H1 (cell line): ENCODE results near the gene PKP1. TPM values are rescaled to one million over a fixed set of nuclear protein-coding genes. Genes with fewer than 3 reads are reported as not detected.

Source experiments
- CTCF ChIA-PET: fragments of 300-600 bp; sonication (Branson Sonifier 250); formaldehyde crosslinking; loops from one replicate; lab custom pipeline; 2021; ENCODE audit not compliant: partially characterized antibody; lab: Charles Lee
- POLR2A ChIA-PET: fragments of 300-600 bp; sonication (Branson Sonifier 250); formaldehyde crosslinking; loops from one replicate; lab custom pipeline; 2021; ENCODE audit warnings: inconsistent platforms; ENCODE audit not compliant: partially characterized antibody; lab: Charles Lee
- DNase-seq, 2 experiments: peaks; one replicate each; pipeline versions ENCODE4 v3.0.0 to v3.0.0-alpha.2; 2010 to 2022; ENCODE audit warnings: low spot score in 2 of 2, low read depth in 1 of 2, mixed read lengths in 1 of 2
- FAIRE-seq: peaks from 2 replicates; lab custom pipeline; 2011; peaks lifted over from hg19 to GRCh38; lab: Jason Lieb, UNC
- H2AFZ ChIP-seq: 2 replicates; pipeline ENCODE4 v1.8.1; 2012; ENCODE audit warnings: low read length, inconsistent platforms
- H2AK5ac ChIP-seq: 2 replicates; pipeline ENCODE4 v1.6.1; 2013; ENCODE audit warnings: low read depth, low read length
- H2BK120ac ChIP-seq: replicated peaks from 2 replicates; pipeline ENCODE3; 2013; ENCODE audit warnings: low read depth, low read length, inconsistent platforms
- H2BK12ac ChIP-seq: 2 replicates; pipeline ENCODE4 v1.6.1; 2013; ENCODE audit warnings: low read depth, low read length
- H2BK15ac ChIP-seq: 2 replicates; pipeline ENCODE4 v1.6.1; 2013; ENCODE audit warnings: low read length
- H2BK20ac ChIP-seq: 2 replicates; pipeline ENCODE4 v1.6.1; 2013; ENCODE audit warnings: low read length
- H2BK5ac ChIP-seq: 2 replicates; pipeline ENCODE4 v1.6.1; 2013; ENCODE audit warnings: low read depth, low read length
- H3K14ac ChIP-seq: 2 replicates; pipeline ENCODE4 v1.6.1; 2013; ENCODE audit warnings: inconsistent platforms; ENCODE audit not compliant: insufficient read length
- H3K18ac ChIP-seq: 2 replicates; pipeline ENCODE4 v1.6.1; 2013; ENCODE audit warnings: low read length; ENCODE audit errors: extremely low read depth
- H3K23ac ChIP-seq: 2 replicates; pipeline ENCODE4 v1.6.1; 2013; ENCODE audit warnings: inconsistent platforms; ENCODE audit not compliant: insufficient read length
- H3K23me2 ChIP-seq: 2 replicates; pipeline ENCODE4 v1.6.1; 2013; ENCODE audit warnings: low read depth, low read length
- H3K27ac ChIP-seq: 2 replicates; pipeline ENCODE4 v1.6.1; 2011; ENCODE audit warnings: low read depth, low read length, inconsistent platforms
- H3K27me3 ChIP-seq, 4 experiments: replicated peaks in 1 of 4; 1 replicate in 1 of 4; 2 replicates in 3 of 4; pipeline versions ENCODE4 v1.6.1 to v1.8.1; 2011 to 2013; ENCODE audit warnings: low read length in 3 of 4, mild to moderate bottlenecking in 3 of 4, inconsistent platforms in 2 of 4, mixed read lengths in 2 of 4, moderate library complexity in 1 of 4; ENCODE audit not compliant: control insufficient read depth in 3 of 4, insufficient read depth in 3 of 4; ENCODE audit errors: extremely low read depth in 1 of 4
- H3K36me3 ChIP-seq, 4 experiments: 2 replicates each; pipeline versions ENCODE4 v1.6.1 to v1.8.1; 2011 to 2013; ENCODE audit warnings: mild to moderate bottlenecking in 4 of 4, low read length in 3 of 4, moderate library complexity in 2 of 4, control low read depth in 1 of 4, inconsistent platforms in 1 of 4; ENCODE audit not compliant: insufficient read depth in 4 of 4, control insufficient read depth in 2 of 4
- H3K4ac ChIP-seq: replicated peaks from 2 replicates; pipeline ENCODE3; 2013; ENCODE audit warnings: low read length, low read depth, mixed read lengths, inconsistent platforms; ENCODE audit not compliant: insufficient read length
- H3K4me1 ChIP-seq, 4 experiments: replicated peaks in 1 of 4; 1 replicate in 1 of 4; 2 replicates in 3 of 4; pipeline versions ENCODE4 v1.6.1 to v1.8.1; 2011 to 2013; ENCODE audit warnings: low read length in 3 of 4, inconsistent platforms in 2 of 4, mixed read lengths in 1 of 4; ENCODE audit not compliant: insufficient read depth in 4 of 4, control insufficient read depth in 3 of 4
- H3K4me2 ChIP-seq, 2 experiments: 2 replicates each; pipeline versions ENCODE4 v1.6.1 to v1.8.1; 2011 to 2013; ENCODE audit warnings: low read depth in 2 of 2, low read length in 2 of 2, control low read depth in 1 of 2, inconsistent platforms in 1 of 2, mild to moderate bottlenecking in 1 of 2; ENCODE audit not compliant: insufficient read depth in 1 of 2
- H3K4me3 ChIP-seq, 4 experiments: fragments of 200-600, 300-600 bp in 1 of 4; sonication (generic), shearing (Covaris generic), sonication (Bioruptor Twin) in 1 of 4; 2 replicates each; pipeline versions ENCODE4 v1.5.1 to v1.8.1; 2011 to 2016; ENCODE audit warnings: low read length in 4 of 4, low read depth in 3 of 4, control low read depth in 2 of 4, inconsistent platforms in 2 of 4, mild to moderate bottlenecking in 2 of 4, mixed read lengths in 1 of 4, moderate library complexity in 1 of 4; ENCODE audit not compliant: insufficient read depth in 2 of 4; ENCODE audit errors: extremely low read depth in 1 of 4
- H3K56ac ChIP-seq: replicated peaks from 2 replicates; pipeline ENCODE3; 2013; ENCODE audit warnings: low read depth, mild to moderate bottlenecking, mixed read lengths, low read length, inconsistent platforms; ENCODE audit not compliant: insufficient read length
- H3K79me1 ChIP-seq: 2 replicates; pipeline ENCODE4 v1.6.1; 2013; ENCODE audit warnings: low read depth, low read length, control low read depth
- H3K79me2 ChIP-seq, 2 experiments: 2 replicates each; pipeline versions ENCODE4 v1.6.1 to v1.8.1; 2012 to 2013; ENCODE audit warnings: low read length in 2 of 2, mild to moderate bottlenecking in 2 of 2, inconsistent platforms in 1 of 2; ENCODE audit not compliant: insufficient read depth in 2 of 2, control insufficient read depth in 1 of 2
- H3K9ac ChIP-seq, 4 experiments: replicated peaks in 1 of 4; 1 replicate in 1 of 4; 2 replicates in 3 of 4; pipeline versions ENCODE4 v1.6.1 to v1.8.1; 2011 to 2013; ENCODE audit warnings: low read depth in 3 of 4, low read length in 3 of 4, control low read depth in 2 of 4, mild to moderate bottlenecking in 2 of 4, moderate library complexity in 2 of 4, inconsistent platforms in 1 of 4; ENCODE audit errors: extremely low read depth in 1 of 4
- H3K9me3 ChIP-seq, 2 experiments: 2 replicates each; pipeline versions ENCODE4 v1.6.1 to v1.8.1; 2012 to 2013; ENCODE audit warnings: mild to moderate bottlenecking in 2 of 2, moderate library complexity in 2 of 2, control low read depth in 1 of 2, inconsistent platforms in 1 of 2, low read depth in 1 of 2, low read length in 1 of 2, mixed read lengths in 1 of 2; ENCODE audit not compliant: insufficient read depth in 2 of 2
- H4K20me1 ChIP-seq, 2 experiments: replicated peaks in 1 of 2; 2 replicates each; pipeline versions ENCODE3 to v1.8.1; 2011 to 2013; ENCODE audit warnings: inconsistent platforms in 2 of 2, low read length in 2 of 2, mild to moderate bottlenecking in 1 of 2; ENCODE audit not compliant: insufficient read depth in 2 of 2, control insufficient read depth in 1 of 2
- H4K5ac ChIP-seq: 2 replicates; pipeline ENCODE4 v1.6.1; 2013; ENCODE audit warnings: low read length, low read depth, mixed read lengths, inconsistent platforms; ENCODE audit not compliant: insufficient read length
- H4K8ac ChIP-seq: 2 replicates; pipeline ENCODE4 v1.8.0; 2013; ENCODE audit warnings: mild to moderate bottlenecking, moderate library complexity, low read length, inconsistent platforms; ENCODE audit not compliant: insufficient read depth; ENCODE audit errors: extremely low read depth
- H4K91ac ChIP-seq: replicated peaks from 2 replicates; pipeline ENCODE3; 2013; ENCODE audit warnings: low read length, mixed read lengths, inconsistent platforms; ENCODE audit not compliant: insufficient read length
- CHD1 ChIP-seq: IDR thresholded peaks from 2 replicates; pipeline ENCODE4 v1.6.1; 2012; ENCODE audit warnings: low read depth, low read length, improper control_type of control experiment
- SAP30 ChIP-seq: fragments of 300-600 bp; sonication (generic); IDR thresholded peaks from 2 replicates; pipeline ENCODE4 v1.7.1; 2012; ENCODE audit warnings: low read length, moderate library complexity, mild to moderate bottlenecking, inconsistent platforms; ENCODE audit not compliant: insufficient read depth, insufficient replicate concordance
- TEAD4 ChIP-seq: IDR thresholded peaks from 2 replicates; pipeline ENCODE4 v1.6.1; 2012; ENCODE audit warnings: low read depth, low read length, inconsistent platforms, mixed read lengths
- WGBS, 2 experiments: shearing (Covaris generic) in 1 of 2; methylation state at CpG; one replicate each; pipeline versions ENCODE4 v1.1.6 to v1.1.7; 2013 to 2015; ENCODE audit warnings: low lambda C conversion rate in 2 of 2, mixed read lengths in 2 of 2, inconsistent platforms in 1 of 2, low coverage in 1 of 2, missing lambda C conversion rate in 1 of 2; ENCODE audit not compliant: insufficient replicate concordance in 2 of 2, insufficient coverage in 1 of 2, insufficient read length in 1 of 2; ENCODE audit errors: extremely low coverage in 1 of 2, missing lambda C conversion rate in 1 of 2; 5-methylcytosine and 5-hydroxymethylcytosine counted together
- polyA plus RNA-seq, 7 experiments: library from polyadenylated mRNA; depleted of rRNA in 3 of 7; stranded (reverse) in 5 of 7; unstranded in 2 of 7; fragments of >200 nt in 5 of 7; fragments of 200-250 nt in 2 of 7; gene quantifications; 1 replicate in 5 of 7; 2 replicates in 1 of 7; 4 replicates in 1 of 7; pipeline versions ENCODE4 v1.2.1 to v1.2.3, GENCODE V29; 2011 to 2013; ENCODE audit warnings: missing spikeins in 2 of 7, mixed read lengths in 2 of 7
- total RNA-seq: library from RNA; stranded (reverse); fragmentation: NEBNext Ultra II Directional; extraction: Animal tissue kit (Norgen Biotek cat#: 25700); gene quantifications from 2 replicates; pipeline ENCODE4 v1.2.1, GENCODE V29; 2021
- TF ChIP-seq, protein P1 (sequence below): IDR thresholded peaks from 2 replicates; pipeline ENCODE4 v1.6.1; 2012; ENCODE audit warnings: inconsistent platforms

The PKP1 gene
- total and polyA plus RNA-seq, 2 of the 8 experiments (the other 6 are each of a cell fraction or from before 2014, with no cell fraction given) = 0.21 to 0.95 TPM

- Histone ChIP-seq H3K36me3 (no peaks in the 10 kb centered on the region), H3K4me2 (no peak overlapping the region), H4K91ac (no peak overlapping the region), H3K23me2 (no peaks in the 10 kb centered on the region), H4K20me1 (no peaks in the 10 kb centered on the region), H3K79me2 (no peaks in the 10 kb centered on the region), H2AFZ (no peak overlapping the region), H3K14ac (no peak overlapping the region), H3K56ac (no peak overlapping the region), H3K27me3 (no peaks in the 10 kb centered on the region), H2BK15ac (no peak overlapping the region), H2BK20ac (no peak overlapping the region), H3K79me1 (no peaks in the 10 kb centered on the region), H4K5ac (no peak overlapping the region), H3K9me3 (no peaks in the 10 kb centered on the region), H3K4ac (no peak overlapping the region), H2BK12ac (no peak overlapping the region), H3K27ac (no peak overlapping the region), H4K8ac (no peak overlapping the region), H3K23ac (no peak overlapping the region), H3K4me1 (peaks cover 1 to 5% (median 4%) of the 10 kb centered on the region in 4 experiments; a peak in 6 of 7 replicates), H2BK5ac (no peak overlapping the region), H3K18ac (no peak overlapping the region), H3K9ac (no peak overlapping the region), H3K4me3 (no peak overlapping the region), H2BK120ac (no peak overlapping the region), H2AK5ac (no peak overlapping the region)
- DNase-seq = no peak
- no peak for FAIRE-seq
- WGBS, 2 experiments = 83% methylated on average over 6 of the region's 10 CpGs; no CpG with 5 or more reads in 1 of the 2 experiments
- TF ChIP-seq SAP30 (no peak), CHD1 (no peak), TEAD4 (no peak)
- TF ChIP-seq, protein P1, sequence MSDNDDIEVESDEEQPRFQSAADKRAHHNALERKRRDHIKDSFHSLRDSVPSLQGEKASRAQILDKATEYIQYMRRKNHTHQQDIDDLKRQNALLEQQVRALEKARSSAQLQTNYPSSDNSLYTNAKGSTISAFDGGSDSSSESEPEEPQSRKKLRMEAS = no peak
- ChIA-PET CTCF (interaction anchor here (0.6 to 14.7 kb wide), 12 partner anchors 11 to 238 kb away, joined by 3 to 275 read pairs (median 8); partner anchors contain the start of gene TNNT2), POLR2A (interaction anchor here (1.0 to 7.7 kb wide), 4 partner anchors 9 to 16 kb away, joined by 3 to 49 read pairs (median 6); no protein-coding TSS in a partner anchor)
Measured at GRCh38 chr1:201357636-201358348, 74.5 kb downstream of the PKP1 start.
